LNCAP (cell line): Measurements from ENCODE around the gene HNRNPA3.

ENCODE experiments used
- TF ChIP-seq, protein P1 (sequence below): fragments of 450-650 bp; IDR thresholded peaks from 2 replicates; pipeline ENCODE4 v1.5.1; 2017; ENCODE audit warnings: mild to moderate bottlenecking

Gene HNRNPA3

DNA sequence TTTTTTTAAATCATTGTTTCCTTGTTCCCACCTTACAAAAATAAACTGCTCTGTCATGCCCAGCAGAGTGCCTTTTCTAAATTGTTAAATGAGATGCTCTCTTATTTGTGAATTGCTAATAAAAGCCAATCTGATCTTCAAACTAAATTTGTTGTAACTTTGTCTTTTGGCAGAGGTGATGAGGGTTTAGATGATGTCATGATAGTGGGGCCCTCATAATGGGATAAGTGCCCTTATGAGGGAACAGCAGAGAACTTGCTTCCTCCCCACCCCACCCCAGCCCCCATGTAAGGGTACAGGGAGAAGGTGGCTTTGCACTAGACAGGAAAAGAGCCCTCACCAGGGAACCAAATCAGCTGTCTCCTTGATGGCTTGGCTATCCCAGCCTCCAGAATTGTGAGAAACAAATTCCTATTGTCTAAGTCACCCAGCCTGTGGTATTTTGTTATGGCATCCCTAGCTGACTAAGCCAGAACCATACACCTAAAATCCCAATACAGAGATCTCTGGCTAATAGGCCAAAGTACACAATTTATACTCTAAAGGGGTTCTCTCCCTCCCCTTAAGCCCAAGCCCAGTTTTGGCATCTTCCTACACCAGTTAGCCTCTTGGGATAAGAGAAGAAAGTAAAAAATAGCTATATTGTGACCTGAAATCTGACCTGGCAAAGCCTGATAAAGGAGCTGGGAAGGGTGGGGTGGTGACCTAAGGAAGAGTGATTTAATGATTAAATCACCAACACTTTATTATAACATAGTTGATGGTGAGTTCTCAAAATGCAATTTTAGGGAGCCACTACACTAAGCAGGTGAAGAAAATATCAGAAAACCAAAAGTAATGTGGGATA lies 40.3 kb upstream of the HNRNPA3 start:
- TF ChIP-seq, protein P1, sequence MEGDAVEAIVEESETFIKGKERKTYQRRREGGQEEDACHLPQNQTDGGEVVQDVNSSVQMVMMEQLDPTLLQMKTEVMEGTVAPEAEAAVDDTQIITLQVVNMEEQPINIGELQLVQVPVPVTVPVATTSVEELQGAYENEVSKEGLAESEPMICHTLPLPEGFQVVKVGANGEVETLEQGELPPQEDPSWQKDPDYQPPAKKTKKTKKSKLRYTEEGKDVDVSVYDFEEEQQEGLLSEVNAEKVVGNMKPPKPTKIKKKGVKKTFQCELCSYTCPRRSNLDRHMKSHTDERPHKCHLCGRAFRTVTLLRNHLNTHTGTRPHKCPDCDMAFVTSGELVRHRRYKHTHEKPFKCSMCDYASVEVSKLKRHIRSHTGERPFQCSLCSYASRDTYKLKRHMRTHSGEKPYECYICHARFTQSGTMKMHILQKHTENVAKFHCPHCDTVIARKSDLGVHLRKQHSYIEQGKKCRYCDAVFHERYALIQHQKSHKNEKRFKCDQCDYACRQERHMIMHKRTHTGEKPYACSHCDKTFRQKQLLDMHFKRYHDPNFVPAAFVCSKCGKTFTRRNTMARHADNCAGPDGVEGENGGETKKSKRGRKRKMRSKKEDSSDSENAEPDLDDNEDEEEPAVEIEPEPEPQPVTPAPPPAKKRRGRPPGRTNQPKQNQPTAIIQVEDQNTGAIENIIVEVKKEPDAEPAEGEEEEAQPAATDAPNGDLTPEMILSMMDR, result no peak

- TF ChIP-seq, protein P1, result no peak
These were observed 38.1 kb upstream of the HNRNPA3 start for GRCh38 chr2:177174486-177174885.

- TF ChIP-seq, protein P1, result no peak
These were observed 36.5 kb upstream of the HNRNPA3 start for GRCh38 chr2:177175917-177176668.

- TF ChIP-seq, protein P1, result no peak
These were observed 33.8 kb upstream of the HNRNPA3 start for GRCh38 chr2:177178797-177179196.

DNA sequence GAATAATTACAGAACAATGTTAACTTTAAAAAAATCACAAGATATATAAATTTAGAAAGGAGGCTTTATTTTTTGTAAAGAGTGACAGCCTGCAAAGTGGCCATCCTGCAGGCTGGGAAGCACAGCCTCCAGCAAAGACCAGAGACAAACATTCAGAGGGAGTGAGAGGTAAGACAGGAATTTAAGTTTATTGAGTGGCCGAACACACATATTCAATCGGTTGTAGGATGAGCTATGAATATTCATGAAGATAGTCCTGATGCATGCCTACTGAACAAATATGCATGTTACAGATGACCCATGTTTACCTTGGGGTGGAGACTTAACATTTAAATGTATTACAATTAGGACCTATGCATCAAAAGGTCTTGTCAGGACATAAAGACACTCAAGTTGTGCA lies 33.4 kb upstream of the HNRNPA3 start:
- TF ChIP-seq, protein P1, result no peak

DNA sequence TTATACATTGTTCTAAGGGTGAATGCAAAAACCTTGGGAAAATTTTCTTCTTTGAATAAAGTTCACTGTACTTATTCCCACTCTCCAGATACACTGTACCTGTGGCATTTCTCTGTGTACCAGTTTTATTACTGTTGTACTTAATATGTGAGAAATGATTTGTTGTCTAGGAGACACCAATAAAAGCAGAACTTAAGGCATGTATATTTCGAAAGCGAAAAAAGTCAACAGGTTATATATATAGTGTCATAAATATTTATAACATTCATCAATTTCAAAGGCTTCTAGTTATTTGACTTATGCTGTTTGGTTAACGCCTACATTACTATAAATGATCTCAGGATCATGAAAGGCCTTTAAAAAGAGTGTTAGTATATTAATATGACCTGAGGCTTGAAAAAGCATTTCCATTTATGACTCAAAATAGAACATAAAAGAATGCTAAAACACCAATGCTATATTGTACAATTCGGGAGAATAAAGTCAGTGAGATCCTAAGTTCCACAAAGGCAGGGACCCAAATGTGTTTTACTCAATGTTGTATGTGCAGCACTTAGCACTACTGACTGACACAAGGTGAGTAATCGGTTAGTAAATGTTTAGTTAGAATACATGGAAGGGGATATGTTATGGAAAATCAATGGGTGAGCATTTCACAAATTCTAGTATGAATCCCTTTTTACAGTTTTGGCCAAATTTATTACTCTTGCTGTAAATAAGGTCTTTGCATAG lies 32.2 kb upstream of the HNRNPA3 start:
- TF ChIP-seq, protein P1, result no peak

GRCh38 chr2:177183860-177184259 lies 28.7 kb upstream of the HNRNPA3 start:
- TF ChIP-seq, protein P1, result no peak
